Esophagus squamous epithelium (tissue), 5 donors: ENCODE results near the gene CCDC87. TPM values are rescaled to one million over a fixed set of nuclear protein-coding genes. Genes with fewer than 3 reads are reported as not detected.

Source experiments
- DNase-seq: peaks from one replicate; lab custom pipeline; 2025; lab: John Stamatoyannopoulos, UW
- H3K27ac ChIP-seq, 4 donors: fragments of 200-600 bp; sonication (generic); one replicate each; pipeline ENCODE4 v1.5.1; 2016 to 2019; ENCODE audit warnings: mild to moderate bottlenecking in 1 of 4
- H3K27me3 ChIP-seq, 4 donors: fragments of 200-600 bp; sonication (generic); 1 replicate in 3 of 4; 2 replicates in 1 of 4; pipeline versions ENCODE4 v1.5.1 to v1.6.0; 2017 to 2021; ENCODE audit warnings: antibody characterized with exemption in 1 of 4
- H3K36me3 ChIP-seq, 3 donors: fragments of 200-600 bp; sonication (generic); one replicate each; pipeline ENCODE4 v1.5.1; 2016 to 2019
- H3K4me1 ChIP-seq, 3 donors: fragments of 200-600 bp; sonication (generic); one replicate each; pipeline ENCODE4 v1.5.1; 2017 to 2019
- H3K4me3 ChIP-seq, 4 donors: fragments of 200-600 bp; sonication (generic); 1 replicate in 3 of 4; 2 replicates in 1 of 4; pipeline ENCODE4 v1.5.1; 2016 to 2019; ENCODE audit warnings: mild to moderate bottlenecking in 2 of 4, moderate library complexity in 1 of 4
- H3K9me3 ChIP-seq, 3 donors: fragments of 200-600 bp; sonication (generic); one replicate each; pipeline ENCODE4 v1.5.1; 2016 to 2019
- POLR2A ChIP-seq, 4 donors: fragments of 450-650 bp; IDR thresholded peaks; one replicate each; pipeline ENCODE4 v1.6.1; 2017; ENCODE audit warnings: antibody characterized with exemption in 4 of 4, mild to moderate bottlenecking in 4 of 4, moderate library complexity in 3 of 4
- WGBS, 2 donors: methylation state at CpG; one replicate each; pipeline ENCODE4 v1.1.5; 2018; 5-methylcytosine and 5-hydroxymethylcytosine counted together
- intact Hi-C: fragments of 100-400 bp; cut with DNase I; formaldehyde crosslinking; loops from one replicate; pipeline ENCODE4 v1.15.0; 2022
- total RNA-seq, 4 donors: library from RNA; depleted of rRNA; stranded (reverse); fragments of >200 nt; gene quantifications; one replicate each; pipeline ENCODE4 v1.1.0, GENCODE V29; 2016
- TF ChIP-seq, protein P1 (sequence below), 6 experiments: fragments of 450-650 bp in 4 of 6; fragments of 200-600 bp in 2 of 6; sonication (generic) in 2 of 6; IDR thresholded peaks; one replicate each; pipeline ENCODE4 v1.5.1; 2016 to 2019; ENCODE audit warnings: antibody characterized with exemption in 6 of 6, mild to moderate bottlenecking in 4 of 6, moderate library complexity in 4 of 6
- donor health status: DM: yes; HTN: yes; CAD: no.

The CCDC87 gene
- total RNA-seq, 4 donors from 2014 or later: 0.09 to 0.40 (median 0.21) TPM

DNA sequence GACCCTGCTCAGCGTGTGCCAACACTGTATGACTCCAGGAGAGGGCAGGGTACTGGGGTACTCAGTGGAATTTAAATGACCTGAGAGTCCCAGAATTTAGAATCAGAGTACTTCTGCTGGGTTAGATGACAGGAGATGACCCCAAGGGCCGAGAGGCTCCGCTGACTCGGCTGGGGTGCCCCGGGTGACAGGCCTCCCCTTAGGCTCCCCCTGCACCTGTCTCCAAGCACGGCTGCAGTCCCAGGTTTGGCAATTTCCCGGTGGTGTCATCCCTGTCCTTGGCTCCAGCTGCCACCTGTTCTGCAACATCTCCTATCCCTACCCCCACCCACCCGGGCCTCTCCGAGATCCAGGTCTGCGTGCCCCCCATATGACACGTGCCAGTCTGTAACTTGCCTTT lies 44.8 kb downstream of the CCDC87 start:
- intact Hi-C loops: no loop called here
- peaks cover 0 to 6% (median 0%) of the 10 kb centered on the region in 3 donors for H3K36me3 ChIP-seq
- TF ChIP-seq, protein P1, sequence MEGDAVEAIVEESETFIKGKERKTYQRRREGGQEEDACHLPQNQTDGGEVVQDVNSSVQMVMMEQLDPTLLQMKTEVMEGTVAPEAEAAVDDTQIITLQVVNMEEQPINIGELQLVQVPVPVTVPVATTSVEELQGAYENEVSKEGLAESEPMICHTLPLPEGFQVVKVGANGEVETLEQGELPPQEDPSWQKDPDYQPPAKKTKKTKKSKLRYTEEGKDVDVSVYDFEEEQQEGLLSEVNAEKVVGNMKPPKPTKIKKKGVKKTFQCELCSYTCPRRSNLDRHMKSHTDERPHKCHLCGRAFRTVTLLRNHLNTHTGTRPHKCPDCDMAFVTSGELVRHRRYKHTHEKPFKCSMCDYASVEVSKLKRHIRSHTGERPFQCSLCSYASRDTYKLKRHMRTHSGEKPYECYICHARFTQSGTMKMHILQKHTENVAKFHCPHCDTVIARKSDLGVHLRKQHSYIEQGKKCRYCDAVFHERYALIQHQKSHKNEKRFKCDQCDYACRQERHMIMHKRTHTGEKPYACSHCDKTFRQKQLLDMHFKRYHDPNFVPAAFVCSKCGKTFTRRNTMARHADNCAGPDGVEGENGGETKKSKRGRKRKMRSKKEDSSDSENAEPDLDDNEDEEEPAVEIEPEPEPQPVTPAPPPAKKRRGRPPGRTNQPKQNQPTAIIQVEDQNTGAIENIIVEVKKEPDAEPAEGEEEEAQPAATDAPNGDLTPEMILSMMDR (IDR thresholded peaks at IDR 0.05): no peak
- no peak for TF ChIP-seq POLR2A (IDR thresholded peaks at IDR 0.05)
- no peaks in the 10 kb centered on the region for H3K9me3 ChIP-seq
- H3K27ac ChIP-seq: no peak overlapping the region
- H3K27me3 ChIP-seq: no peaks in the 10 kb centered on the region
- 46 to 61% methylated on average over 9 to 11 of the region's 11 CpGs for WGBS, 2 donors
- peaks cover 7 to 40% (median 26%) of the 10 kb centered on the region in 3 donors for H3K4me1 ChIP-seq
- DNase-seq: no peak
- H3K4me3 ChIP-seq: no peak overlapping the region

DNA sequence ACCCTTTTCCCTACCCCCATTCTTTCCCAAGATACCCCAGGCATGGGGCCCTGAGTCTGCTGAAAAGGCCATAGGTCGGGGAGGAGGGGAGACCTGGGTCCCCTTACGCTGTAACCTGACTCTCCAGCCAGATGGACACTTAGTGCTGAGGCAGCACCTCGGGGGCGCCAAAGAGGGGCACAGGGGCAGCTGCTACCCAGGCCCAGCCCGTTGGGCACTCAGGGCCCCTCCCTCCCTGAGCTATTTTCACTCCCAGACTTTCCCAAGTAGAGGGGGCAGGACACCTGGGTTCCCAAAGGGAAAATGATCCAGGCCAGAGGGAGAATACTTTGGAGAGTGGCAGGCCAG lies 45.2 kb downstream of the CCDC87 start:
- Histone ChIP-seq H3K4me1 (peaks cover 7 to 40% (median 26%) of the 10 kb centered on the region in 3 donors), H3K9me3 (no peaks in the 10 kb centered on the region), H3K27ac (no peak overlapping the region), H3K36me3 (peaks cover 0 to 10% (median 0%) of the 10 kb centered on the region in 3 donors), H3K27me3 (no peaks in the 10 kb centered on the region), H3K4me3 (no peak overlapping the region)
- 100% methylated on average over 2 of the region's 5 CpGs; no CpG with 5 or more reads in 1 of the 2 donors for WGBS, 2 donors
- intact Hi-C loops: no loop called here
- no peak for DNase-seq
- TF ChIP-seq, protein P1 (IDR thresholded peaks at IDR 0.05): no peak
- no peak for TF ChIP-seq POLR2A (IDR thresholded peaks at IDR 0.05)

DNA sequence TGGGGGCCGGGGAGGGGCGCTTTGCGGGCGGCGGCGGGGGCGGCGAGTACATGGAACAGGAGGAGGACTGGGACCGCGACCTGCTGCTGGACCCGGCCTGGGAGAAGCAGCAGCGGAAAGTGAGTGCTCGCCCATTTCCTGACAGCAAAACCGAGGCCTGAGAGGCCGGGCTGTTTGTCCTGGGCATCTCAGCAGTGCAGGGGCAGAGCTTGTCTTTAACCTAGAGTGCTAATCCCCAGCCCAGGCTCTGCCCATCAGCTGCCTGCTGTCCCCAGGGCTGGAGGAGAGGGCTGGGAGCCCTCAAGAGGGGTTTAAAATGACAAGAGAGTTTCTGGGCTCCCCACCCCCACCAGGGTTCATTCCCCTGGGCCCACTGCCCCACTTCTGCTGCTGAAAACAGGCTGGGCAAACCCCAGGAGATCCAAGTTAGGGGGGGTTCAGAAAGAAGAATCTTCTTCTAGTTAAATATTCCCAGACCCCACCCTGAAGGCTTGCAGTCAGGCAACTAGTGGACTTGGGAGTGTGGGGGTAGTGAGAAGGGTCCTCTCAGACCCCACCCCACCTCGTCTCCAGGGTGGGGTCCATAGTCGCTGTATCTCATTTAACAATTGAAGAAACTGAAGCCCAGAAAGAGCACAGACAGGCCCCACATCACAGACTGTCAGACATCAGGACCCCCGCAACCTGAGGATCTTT lies 45.7 kb downstream of the CCDC87 start:
- H3K27me3 ChIP-seq: no peaks in the 10 kb centered on the region
- H3K4me3 ChIP-seq: peak overlapping the region; percentile 68 to 90 (median 82)
- peaks cover 7 to 40% (median 26%) of the 10 kb centered on the region in 3 donors for H3K4me1 ChIP-seq
- DNase-seq: no peak
- no peak for TF ChIP-seq POLR2A (IDR thresholded peaks at IDR 0.05)
- TF ChIP-seq, protein P1 (IDR thresholded peaks at IDR 0.05): no peak
- peaks cover 0 to 16% (median 0%) of the 10 kb centered on the region in 3 donors for H3K36me3 ChIP-seq
- no peaks in the 10 kb centered on the region for H3K9me3 ChIP-seq
- peak overlapping the region in 3 of 4 donors; percentile 60 to 89 (median 86) for H3K27ac ChIP-seq
- 29 to 34% methylated on average over 6 to 7 of the region's 18 CpGs for WGBS, 2 donors
- intact Hi-C loops: no loop called here

DNA sequence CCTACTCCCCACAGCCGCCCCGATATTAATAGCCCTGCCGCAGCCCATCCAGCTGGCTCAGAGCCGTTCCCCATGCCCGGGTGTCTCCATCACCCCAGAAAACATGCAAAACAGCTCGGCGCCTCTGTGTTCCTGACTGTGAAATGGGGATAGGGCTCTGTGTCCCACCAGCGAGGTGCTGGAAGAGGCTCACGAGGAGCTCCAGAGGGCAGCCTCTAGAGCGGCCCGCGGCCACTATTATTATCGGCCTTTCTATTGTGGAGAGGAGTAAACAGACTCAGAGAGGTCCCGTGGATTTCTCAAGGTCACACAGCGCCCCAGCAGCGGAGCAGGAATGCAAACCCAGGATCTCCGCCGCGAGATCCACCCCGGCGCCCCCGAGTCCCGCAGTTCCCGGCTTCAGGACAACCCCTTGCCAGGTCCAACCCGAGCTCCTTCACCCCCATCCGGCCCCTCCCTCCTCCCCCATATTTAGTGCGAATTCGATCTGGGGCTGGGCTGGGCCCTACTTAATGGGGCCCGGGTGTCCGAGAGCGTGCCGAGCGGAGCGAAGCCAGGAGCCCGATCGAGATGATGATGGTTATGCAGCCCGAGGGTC lies 46.4 kb downstream of the CCDC87 start, which contains the start of gene ACTN3:
ACTN3 (plus strand) TSS at position 536 of the 598 bp plus-strand sequence; CDS start at position 571, 35 bp downstream.
- peaks cover 0 to 22% (median 0%) of the 10 kb centered on the region in 3 donors for H3K36me3 ChIP-seq
- H3K4me3 ChIP-seq: peak within 1 kb of the TSS; percentile 68 to 90 (median 82)
- no peaks in the 10 kb centered on the region for H3K9me3 ChIP-seq
- TF ChIP-seq, protein P1 (IDR thresholded peaks at IDR 0.05): no peak
- TF ChIP-seq POLR2A (IDR thresholded peaks at IDR 0.05): no peak
- peaks cover 7 to 40% (median 26%) of the 10 kb centered on the region in 3 donors for H3K4me1 ChIP-seq
- DNase-seq: no peak
- 2% methylated on average over 18 of the region's 37 CpGs; no CpG with 5 or more reads in 1 of the 2 donors for WGBS, 2 donors
- intact Hi-C loops: no loop called here
- peak within 1 kb of the TSS; percentile 60 to 89 (median 84) for H3K27ac ChIP-seq
- H3K27me3 ChIP-seq: no peaks in the 10 kb centered on the region
